Measurements from ENCODE around the gene GPR35. TPM values are rescaled to one million over a fixed set of nuclear protein-coding genes. Genes with fewer than 3 reads are reported as not detected.

Gene GPR35
- total RNA-seq, 1 experiment from 2014 or later = 2.4 TPM

DNA sequence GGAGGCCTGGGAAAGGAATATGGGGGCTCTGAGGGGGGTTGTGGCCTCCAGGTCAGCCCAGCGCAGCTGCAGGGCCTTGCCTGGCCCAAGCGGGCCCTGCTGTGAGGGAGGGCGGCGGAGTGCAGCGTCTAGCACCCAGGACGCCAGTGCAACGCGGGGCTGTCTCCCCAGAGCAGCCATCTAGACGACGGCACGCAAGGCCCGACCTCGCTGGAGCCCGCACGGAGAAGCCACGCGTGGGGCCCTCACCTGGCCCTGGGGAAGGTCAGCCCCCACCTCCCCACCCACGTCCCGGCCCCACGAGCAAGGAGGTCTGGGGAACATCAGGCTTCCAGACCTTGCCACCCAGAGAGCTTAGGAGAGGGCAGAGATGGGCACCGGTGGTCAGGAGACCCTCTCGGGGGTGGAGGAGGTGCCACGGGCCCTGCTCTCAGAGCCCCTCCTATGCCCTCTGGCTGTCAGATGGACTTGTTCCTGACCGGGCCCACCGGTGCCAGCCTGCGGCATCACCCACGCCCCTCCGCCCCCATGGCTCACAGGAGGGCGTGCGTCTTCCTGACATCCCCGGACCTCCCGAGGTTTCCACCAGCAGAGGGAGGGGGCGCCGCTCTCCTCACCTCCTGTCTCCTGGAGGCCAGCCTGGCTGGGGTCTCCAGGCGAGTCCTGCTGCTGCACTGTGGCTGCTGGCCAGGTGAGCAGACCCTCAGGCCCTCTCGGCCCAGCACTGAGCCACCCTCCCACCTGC is 17.0 kb downstream of the GPR35 start:
- Histone ChIP-seq H3K27ac (ENCODE audit: low read length) (no peak overlapping the region), H3K9me2 (replicated peaks; ENCODE audit: low read length) (no peaks in the 10 kb centered on the region), H2AFZ (ENCODE audit: low read length) (no peak overlapping the region), H3K4me1 (ENCODE audit: insufficient read depth, low read length) (no peaks in the 10 kb centered on the region), H3K4me3 (ENCODE audit: low read length) (no peak overlapping the region), H3K4me2 (ENCODE audit: low read length) (no peak overlapping the region), H3K9ac (ENCODE audit: low read length) (no peak overlapping the region), H3K9me3 (ENCODE audit: low read length) (no peaks in the 10 kb centered on the region), H4K20me1 (ENCODE audit: low read length) (no peaks in the 10 kb centered on the region), H3F3A (ENCODE audit: low read length, unreplicated experiment) (no peaks in the 10 kb centered on the region), H3K27me3 (ENCODE audit: low read length) (peaks cover 22% of the 10 kb centered on the region), H3K36me3 (ENCODE audit: low read depth, low read length) (no peaks in the 10 kb centered on the region), H3K79me2 (ENCODE audit: low read length) (no peaks in the 10 kb centered on the region)
- ChIA-PET CTCF (no interaction called here), POLR2A (ENCODE audit: unreplicated experiment) (no interaction called here)
- intact Hi-C loops (cut with micrococcal nuclease) = no loop called here
- BruUV-seq (replicated peaks) = no TSS peak
- ATAC-seq (no peak), DNase-seq (no peak)
- TF ChIP-seq EZH2phosphoT487 (IDR thresholded peaks at IDR 0.05; ENCODE audit: borderline replicate concordance, low read length) = no peak
- no peak for TF ChIP-seq EZH2 (IDR thresholded peaks at IDR 0.05; ENCODE audit: low read length, unreplicated experiment)
- TF ChIP-seq, protein P1, sequence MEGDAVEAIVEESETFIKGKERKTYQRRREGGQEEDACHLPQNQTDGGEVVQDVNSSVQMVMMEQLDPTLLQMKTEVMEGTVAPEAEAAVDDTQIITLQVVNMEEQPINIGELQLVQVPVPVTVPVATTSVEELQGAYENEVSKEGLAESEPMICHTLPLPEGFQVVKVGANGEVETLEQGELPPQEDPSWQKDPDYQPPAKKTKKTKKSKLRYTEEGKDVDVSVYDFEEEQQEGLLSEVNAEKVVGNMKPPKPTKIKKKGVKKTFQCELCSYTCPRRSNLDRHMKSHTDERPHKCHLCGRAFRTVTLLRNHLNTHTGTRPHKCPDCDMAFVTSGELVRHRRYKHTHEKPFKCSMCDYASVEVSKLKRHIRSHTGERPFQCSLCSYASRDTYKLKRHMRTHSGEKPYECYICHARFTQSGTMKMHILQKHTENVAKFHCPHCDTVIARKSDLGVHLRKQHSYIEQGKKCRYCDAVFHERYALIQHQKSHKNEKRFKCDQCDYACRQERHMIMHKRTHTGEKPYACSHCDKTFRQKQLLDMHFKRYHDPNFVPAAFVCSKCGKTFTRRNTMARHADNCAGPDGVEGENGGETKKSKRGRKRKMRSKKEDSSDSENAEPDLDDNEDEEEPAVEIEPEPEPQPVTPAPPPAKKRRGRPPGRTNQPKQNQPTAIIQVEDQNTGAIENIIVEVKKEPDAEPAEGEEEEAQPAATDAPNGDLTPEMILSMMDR (conservative IDR thresholded peaks at IDR 0.05; ENCODE audit: low read depth, low read length) = no peak

DNA sequence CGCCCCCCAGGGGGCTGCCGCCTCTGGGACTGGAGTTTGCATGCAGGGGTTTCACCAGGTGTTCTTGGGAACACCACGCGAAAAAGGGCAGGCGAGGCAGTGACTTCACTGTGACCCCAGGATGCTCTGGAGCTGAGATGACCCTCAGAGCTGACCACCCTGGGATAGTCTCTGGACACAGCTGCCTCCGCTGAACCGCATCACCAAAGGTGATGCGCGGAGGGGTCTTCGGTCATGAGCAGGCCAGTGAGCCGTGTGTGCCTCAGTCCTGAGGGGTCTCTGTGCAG is 17.5 kb downstream of the GPR35 start:
- no peak overlapping the region for H3K27ac ChIP-seq (ENCODE audit: low read length)
- H3K36me3 ChIP-seq (ENCODE audit: low read depth, low read length) = no peaks in the 10 kb centered on the region
- no peak overlapping the region for H2AFZ ChIP-seq (ENCODE audit: low read length)
- peaks cover 22% of the 10 kb centered on the region for H3K27me3 ChIP-seq (ENCODE audit: low read length)
- no peak for ATAC-seq
- TF ChIP-seq EZH2phosphoT487 (IDR thresholded peaks at IDR 0.05; ENCODE audit: borderline replicate concordance, low read length) = no peak
- no peak for TF ChIP-seq EZH2 (IDR thresholded peaks at IDR 0.05; ENCODE audit: low read length, unreplicated experiment)
- TF ChIP-seq, protein P1 (conservative IDR thresholded peaks at IDR 0.05; ENCODE audit: low read depth, low read length) = no peak
- ChIA-PET POLR2A (ENCODE audit: unreplicated experiment) (no interaction called here), CTCF (no interaction called here)
- H3K4me2 ChIP-seq (ENCODE audit: low read length) = no peak overlapping the region
- no peak overlapping the region for H3K9ac ChIP-seq (ENCODE audit: low read length)
- intact Hi-C loops (cut with micrococcal nuclease) = no loop called here
- no peaks in the 10 kb centered on the region for H3K9me2 ChIP-seq (replicated peaks; ENCODE audit: low read length)
- H3K9me3 ChIP-seq (ENCODE audit: low read length) = no peaks in the 10 kb centered on the region
- no TSS peak for BruUV-seq (replicated peaks)
- H3K79me2 ChIP-seq (ENCODE audit: low read length) = no peaks in the 10 kb centered on the region
- DNase-seq = no peak
- no peak overlapping the region for H3K4me3 ChIP-seq (ENCODE audit: low read length)
- H3F3A ChIP-seq (ENCODE audit: low read length, unreplicated experiment) = no peaks in the 10 kb centered on the region
- H4K20me1 ChIP-seq (ENCODE audit: low read length) = no peaks in the 10 kb centered on the region
- H3K4me1 ChIP-seq (ENCODE audit: insufficient read depth, low read length) = no peaks in the 10 kb centered on the region

DNA sequence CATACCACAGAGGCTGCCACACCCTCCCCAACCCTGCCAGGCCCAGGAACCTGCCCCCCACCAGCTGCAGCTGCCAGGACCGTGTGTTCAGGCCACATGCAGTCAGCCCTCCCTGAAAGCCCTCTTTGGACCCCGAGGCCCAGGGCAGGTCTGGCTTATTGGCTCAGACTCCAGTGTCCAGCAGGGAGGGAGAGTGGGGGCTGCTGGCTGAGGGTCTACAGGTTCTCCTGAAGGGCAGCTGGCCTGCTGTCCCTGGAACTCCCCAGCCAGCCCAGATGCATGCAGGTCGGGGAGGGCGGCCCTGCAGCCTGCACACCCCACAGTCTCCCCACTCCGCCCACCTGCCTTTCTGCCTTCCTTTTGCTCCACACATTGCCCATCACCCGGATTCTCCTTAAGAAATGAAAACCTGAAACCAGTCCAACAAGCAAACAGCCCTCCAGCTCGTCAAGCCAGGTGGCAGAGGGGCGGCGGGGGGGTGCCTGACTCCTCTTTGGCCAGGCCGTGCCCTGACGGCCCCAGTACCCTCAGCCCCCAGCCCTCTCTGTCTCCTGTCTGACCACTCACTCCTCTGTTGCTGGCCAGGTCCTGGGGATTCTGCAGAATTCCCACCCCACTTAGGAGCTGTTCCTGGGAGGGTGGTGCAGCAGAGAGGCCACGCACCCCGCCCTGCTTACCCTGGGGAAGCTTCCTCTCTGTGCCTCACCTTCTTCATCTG is 18.0 kb downstream of the GPR35 start:
- Histone ChIP-seq H3K79me2 (ENCODE audit: low read length) (no peaks in the 10 kb centered on the region), H3K9me3 (ENCODE audit: low read length) (no peaks in the 10 kb centered on the region), H3K27ac (ENCODE audit: low read length) (no peak overlapping the region), H3F3A (ENCODE audit: low read length, unreplicated experiment) (no peaks in the 10 kb centered on the region), H3K36me3 (ENCODE audit: low read depth, low read length) (no peaks in the 10 kb centered on the region), H4K20me1 (ENCODE audit: low read length) (no peaks in the 10 kb centered on the region), H3K4me1 (ENCODE audit: insufficient read depth, low read length) (no peaks in the 10 kb centered on the region), H2AFZ (ENCODE audit: low read length) (no peak overlapping the region), H3K4me3 (ENCODE audit: low read length) (no peak overlapping the region), H3K9ac (ENCODE audit: low read length) (no peak overlapping the region), H3K9me2 (replicated peaks; ENCODE audit: low read length) (no peaks in the 10 kb centered on the region), H3K4me2 (ENCODE audit: low read length) (no peak overlapping the region), H3K27me3 (ENCODE audit: low read length) (peaks cover 24% of the 10 kb centered on the region)
- ATAC-seq (no peak), DNase-seq (no peak)
- ChIA-PET CTCF (no interaction called here), POLR2A (ENCODE audit: unreplicated experiment) (no interaction called here)
- TF ChIP-seq EZH2 (IDR thresholded peaks at IDR 0.05; ENCODE audit: low read length, unreplicated experiment) (no peak), EZH2phosphoT487 (IDR thresholded peaks at IDR 0.05; ENCODE audit: borderline replicate concordance, low read length) (no peak)
- TF ChIP-seq, protein P1 (conservative IDR thresholded peaks at IDR 0.05; ENCODE audit: low read depth, low read length) = no peak
- intact Hi-C loops (cut with micrococcal nuclease) = no loop called here
- BruUV-seq (replicated peaks) = no TSS peak

All from PC-3 (cell line).